Measurements from ENCODE around the gene EXOC1L. TPM values are rescaled to one million over a fixed set of nuclear protein-coding genes. Genes with fewer than 3 reads are reported as not detected.
A peak's percentile ranks its signal among the peaks of the same experiment; 100 is the strongest.

EXOC1L gene
- total RNA-seq, 1 experiment from 2014 or later: not detected

- ChIA-PET CTCF (no interaction called here), POLR2A (no interaction called here), RAD21 (ENCODE audit: low non-redundant PET in 1 of 2, low total read pairs in 2 of 2, uncharacterized antibody in 2 of 2, unreplicated experiment in 2 of 2) (no interaction called here)
- Histone ChIP-seq H3K9ac (ENCODE audit: low read length) (peak within 1 kb of the TSS; percentile 76), H3K4me2 (ENCODE audit: low read length) (peak within 1 kb of the TSS; percentile 93), H3K9me3 (ENCODE audit: control insufficient read depth in 1 of 2, insufficient read depth in 1 of 2, low read depth in 1 of 2, low read length in 2 of 2) (no peaks in the 10 kb centered on the region), H3K9me2 (ENCODE audit: insufficient read depth) (no peaks in the 10 kb centered on the region), H4K20me1 (ENCODE audit: insufficient read depth) (no peaks in the 10 kb centered on the region), H3K79me2 (ENCODE audit: insufficient read depth, low read length) (peaks cover 23% of the 10 kb centered on the region), H3K4me1 (ENCODE audit: control insufficient read depth in 1 of 2, insufficient read depth in 2 of 2, low read length in 2 of 2) (peaks cover 0 to 25% of the 10 kb centered on the region in 2 experiments; a peak in 2 of 4 replicates), H3K4me3 (replicated peaks in 1 of 2; ENCODE audit: low read depth in 1 of 2, low read length in 2 of 2) (peak within 1 kb of the TSS; percentile 89 to 94), H3K36me3 (ENCODE audit: control insufficient read depth in 1 of 2, insufficient read depth in 2 of 2, low read length in 2 of 2) (no peaks in the 10 kb centered on the region), H2AFZ (ENCODE audit: low read depth, low read length, poor library complexity, severe bottlenecking) (peak within 1 kb of the TSS; percentile 99), H3K27ac (ENCODE audit: low read depth, low read length) (peak within 1 kb of the TSS; percentile 48; the same call in 1 of the 2 replicates), H3K27me3 (ENCODE audit: insufficient read depth, low read length) (no peaks in the 10 kb centered on the region)
- peak; percentile 93 for DNase-seq (ENCODE audit: low read depth, low spot score)
- BruUV-seq (replicated peaks): no TSS peak
- ATAC-seq: peak; percentile 97
- intact Hi-C loops (cut with micrococcal nuclease): loop anchor here (5.0 kb wide), 1 partner anchor 301 kb away; no protein-coding TSS in a partner anchor
- TF ChIP-seq SIN3A (IDR thresholded peaks at IDR 0.05; ENCODE audit: low read depth) (peak; percentile 76; the same call in 1 of the 2 replicates), EGR1 (IDR thresholded peaks at IDR 0.05; ENCODE audit: low read depth) (no peak), SP1 (IDR thresholded peaks at IDR 0.05; ENCODE audit: low read depth) (peak; percentile 64), REST (IDR thresholded peaks at IDR 0.05; ENCODE audit: low read depth) (no peak), EZH2phosphoT487 (IDR thresholded peaks at IDR 0.05; ENCODE audit: borderline replicate concordance) (no peak), ZFX (IDR thresholded peaks at IDR 0.05) (no peak; the same call in 1 of the 2 replicates), JUND (IDR thresholded peaks at IDR 0.05) (no peak), CTCF (IDR thresholded peaks at IDR 0.05 in 2 of 3, conservative IDR thresholded peaks at IDR 0.05 in 1 of 3; ENCODE audit: borderline replicate concordance in 1 of 3, insufficient read depth in 1 of 3, low read depth in 2 of 3, low read length in 2 of 3) (no peak), ZBTB33 (IDR thresholded peaks at IDR 0.05; ENCODE audit: extremely low read depth, insufficient replicate concordance, low read length) (no peak), YY1 (IDR thresholded peaks at IDR 0.05; ENCODE audit: extremely low read depth, insufficient replicate concordance, low read depth, low read length) (no peak), SRF (IDR thresholded peaks at IDR 0.05; ENCODE audit: low read depth) (peak; percentile 47; the same call in 1 of the 2 replicates), POLR2A (IDR thresholded peaks at IDR 0.05; ENCODE audit: borderline replicate concordance, extremely low read depth, insufficient read depth, insufficient read length) (peak; percentile 32), ATF3 (IDR thresholded peaks at IDR 0.05) (no peak), ZNF274 (IDR thresholded peaks at IDR 0.05; ENCODE audit: low read depth, low read length) (no peak), EZH2 (IDR thresholded peaks at IDR 0.05) (no peak), RAD21 (IDR thresholded peaks at IDR 0.05; ENCODE audit: low read depth) (no peak), MAX (IDR thresholded peaks at IDR 0.05) (peak; percentile 57; the same call in 1 of the 2 replicates), CEBPB (IDR thresholded peaks at IDR 0.05; ENCODE audit: low read depth) (no peak), TCF7L2 (IDR thresholded peaks at IDR 0.05; ENCODE audit: borderline replicate concordance, extremely low read depth, insufficient read depth, insufficient read length) (no peak), ELF1 (IDR thresholded peaks at IDR 0.05; ENCODE audit: borderline replicate concordance, low read depth) (peak; percentile 96)
Observed at GRCh38 chr4:55853484-55854046, 34.0 kb downstream of the EXOC1L start, which contains the start of gene EXOC1. Gene EXOC1 (plus strand): TSS chr4:55853648. CDS start chr4:55858324, 4,676 bp downstream.

Data from HCT116 (cell line).